RCC 7860 (cell line): ENCODE results near the gene OR4K15.
"Not testable (repeated sequence)": the region's sequence is repeated elsewhere in the genome, so short reads cannot be mapped to it uniquely, and the experiment has no call there.

ENCODE experiments used
- DNase-seq: peaks from one replicate; pipeline ENCODE4 v3.0.0-alpha.2; 2015; ENCODE audit warnings: low spot score
- FAIRE-seq: peaks from 2 replicates; lab custom pipeline; 2012; peaks lifted over from hg19 to GRCh38; lab: Jason Lieb, UNC

OR4K15 gene

GRCh38 chr14:19975291-19975690 is at the start of gene OR4K15:
Gene OR4K15 (plus strand): TSS chr14:19975591. CDS start chr14:19975591, 0 bp downstream.
- FAIRE-seq = no peak
- DNase-seq = no peak

GRCh38 chr14:19930617-19931016 is 44.8 kb upstream of the OR4K15 start, which contains the start of gene OR4K1:
Gene OR4K1 (plus strand): TSS chr14:19930917. CDS start chr14:19935667, 4,750 bp downstream.
- DNase-seq (no peak), FAIRE-seq (no peak)

- no peak for FAIRE-seq
- no peak for DNase-seq
Observed at GRCh38 chr14:19941668-19942067, 33.7 kb upstream of the OR4K15 start.

DNA sequence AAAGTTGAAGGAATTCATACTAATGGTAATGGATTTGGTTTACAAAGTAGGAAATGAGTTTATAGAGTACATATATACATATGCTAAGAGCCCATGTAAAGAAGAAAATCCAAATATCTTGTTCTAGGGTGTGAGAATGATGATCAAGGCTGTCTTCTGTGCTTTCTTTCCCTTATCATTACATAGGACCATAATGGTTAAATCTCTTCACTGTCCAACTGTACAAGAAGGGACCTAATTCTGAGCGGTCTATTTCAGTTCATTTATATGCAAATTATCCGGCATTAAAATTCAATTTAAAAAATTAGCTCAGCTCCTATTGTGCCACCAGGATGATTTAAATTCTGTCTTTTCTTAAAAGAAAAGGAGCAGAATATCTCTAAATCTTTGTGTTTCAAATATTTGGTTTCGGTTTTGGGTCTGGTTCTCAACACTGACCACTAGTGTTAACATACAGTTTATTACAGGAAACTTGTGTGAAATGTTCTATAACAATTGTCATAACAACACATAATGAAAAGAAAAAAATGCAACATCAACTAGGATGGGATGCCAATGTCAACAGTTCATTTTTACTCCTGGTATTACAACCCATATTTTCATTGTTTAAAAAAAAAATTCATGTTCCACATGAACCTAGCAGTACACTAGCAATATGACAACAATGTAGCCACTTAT is 27.8 kb upstream of the OR4K15 start:
- FAIRE-seq (peak; percentile 18), DNase-seq (no peak)

DNA sequence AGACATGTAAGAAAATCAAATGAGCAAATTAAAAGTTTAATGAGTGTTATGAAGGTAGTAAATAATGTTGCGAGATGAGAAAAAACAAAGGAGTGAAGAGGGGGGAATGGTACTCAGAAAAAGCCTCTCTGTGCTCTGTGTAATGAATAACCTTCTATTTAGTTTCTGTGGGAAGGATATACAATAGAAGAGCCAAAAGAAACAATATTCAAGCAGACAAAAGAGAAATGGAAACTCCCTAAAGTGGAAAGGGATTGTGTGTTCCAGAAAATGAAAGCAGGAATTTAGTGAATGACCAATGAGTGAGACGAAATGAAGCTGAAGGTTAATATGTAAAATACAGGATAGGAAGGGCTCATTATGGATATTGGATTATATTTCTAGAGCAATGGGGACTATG is 26.2 kb upstream of the OR4K15 start:
- FAIRE-seq = no peak

GRCh38 chr14:19969735-19970134 is 5.7 kb upstream of the OR4K15 start:
- FAIRE-seq, DNase-seq: not testable (repeated sequence)

More for the DNA sequence above, 26.2 kb upstream of the OR4K15 start:
- no peak for DNase-seq

DNA sequence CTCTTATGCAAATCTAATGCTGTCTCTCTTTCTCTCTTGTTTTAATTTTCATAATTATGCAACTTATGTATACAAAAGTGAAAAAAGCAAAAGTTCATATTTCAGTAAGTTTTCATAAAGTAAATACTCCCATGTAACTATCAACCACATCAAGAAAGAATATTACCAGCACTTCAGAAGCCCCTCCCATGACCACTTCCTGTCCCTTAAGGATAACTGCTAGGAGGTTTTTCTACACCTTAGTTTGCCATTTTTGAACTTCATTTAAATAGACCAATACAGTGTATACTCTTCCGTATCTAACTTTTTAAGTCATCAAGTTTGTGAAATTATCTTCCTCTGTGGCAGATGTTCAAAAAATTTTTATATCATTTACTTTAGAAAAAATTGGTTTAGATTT is 547 bp upstream of the OR4K15 start:
- FAIRE-seq (no peak), DNase-seq (no peak)

DNA sequence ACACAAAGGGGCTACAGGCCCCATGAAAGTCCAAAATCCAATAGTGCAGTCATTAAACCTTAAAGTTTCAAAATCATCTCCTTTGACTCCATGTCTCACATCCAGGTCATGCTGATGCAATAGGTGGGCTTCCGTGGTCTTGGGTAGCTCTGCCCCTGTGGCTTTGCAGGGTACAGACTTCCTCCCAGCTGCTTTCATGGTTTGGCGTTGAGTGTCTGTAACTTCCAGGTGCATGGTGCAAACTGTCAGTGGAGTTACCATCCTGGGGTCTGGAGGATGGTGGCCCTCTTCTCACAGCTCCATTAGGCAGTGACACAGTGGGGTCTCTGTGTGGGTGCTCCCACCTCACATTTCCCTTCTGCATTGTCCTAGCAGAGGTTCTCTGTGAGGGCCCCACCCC is 18.0 kb downstream of the OR4K15 start:
- DNase-seq (no peak), FAIRE-seq (no peak)

DNA sequence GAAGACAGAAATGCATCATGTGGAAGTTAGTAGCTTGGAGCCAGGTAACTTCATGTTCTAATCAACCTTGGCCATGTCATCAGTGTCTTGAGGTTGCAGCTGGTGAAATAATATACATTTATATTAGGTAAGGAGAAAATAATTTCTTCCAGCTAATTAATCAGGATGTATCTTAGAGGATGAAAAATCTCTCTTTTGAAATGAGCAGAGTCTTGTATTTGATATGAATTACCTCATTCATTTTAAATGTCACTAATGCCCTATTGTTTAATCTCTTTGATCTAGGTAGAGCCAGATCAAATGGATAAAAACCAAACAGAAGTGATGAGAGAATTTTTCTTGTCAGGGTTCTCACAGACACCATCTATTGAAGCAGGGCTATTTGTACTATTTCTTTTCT is 26.5 kb downstream of the OR4K15 start, which contains the start of gene OR4Q2:
TSS of gene OR4Q2 (plus strand) at position 301 of the 400 bp plus-strand sequence.
- no peak for FAIRE-seq
- no peak for DNase-seq

- no peak for FAIRE-seq
- DNase-seq = no peak
Observed at GRCh38 chr14:20002319-20002718, 26.9 kb downstream of the OR4K15 start.

- no peak for FAIRE-seq
- no peak for DNase-seq
Observed at GRCh38 chr14:20008156-20008555, 32.8 kb downstream of the OR4K15 start.

DNA sequence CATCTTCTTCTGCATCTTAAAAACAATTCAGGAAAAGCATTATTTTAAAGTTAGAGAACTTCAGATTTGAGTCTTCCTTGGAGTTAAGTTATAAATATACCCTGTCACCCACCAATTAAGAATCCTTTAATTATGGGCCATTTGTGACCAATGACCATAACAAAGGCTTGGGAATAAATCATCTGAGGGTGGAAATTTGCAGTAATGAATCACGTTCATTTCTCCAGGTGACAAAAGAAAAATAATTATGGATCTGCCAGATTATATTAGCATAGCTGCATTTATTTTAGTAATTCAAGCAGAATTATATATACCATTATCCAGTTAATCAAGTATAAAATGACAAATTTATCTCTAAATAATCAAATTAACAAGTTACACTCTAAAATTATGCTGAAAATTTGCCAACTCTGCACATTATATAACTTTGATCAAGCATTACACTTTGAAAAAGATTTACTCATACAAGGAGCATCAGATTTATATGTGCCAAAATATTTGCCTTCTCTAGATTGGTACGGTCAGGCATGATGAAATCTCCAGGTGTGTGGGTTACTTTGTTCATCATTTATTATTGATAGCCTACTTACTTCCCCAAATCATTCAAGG is 44.0 kb downstream of the OR4K15 start, which contains the start of gene OR4K14:
TSS of gene OR4K14 (minus strand) at position 51 of the 609 bp plus-strand sequence. CDS start 4,114 bp downstream, outside the sequence.
- no peak for FAIRE-seq
- DNase-seq = no peak
